C4-2B (cell line): ENCODE measurements around the gene SH2D3C.

Experiments
- H3K27ac ChIP-seq: fragments of 450-650 bp; 2 replicates; pipeline ENCODE4 v1.5.1; 2017
- CTCF ChIP-seq: fragments of 450-650 bp; conservative IDR thresholded peaks from 2 replicates; pipeline ENCODE4 v1.5.1; 2017; ENCODE audit warnings: mild to moderate bottlenecking
- ZFX ChIP-seq: fragments of 450-650 bp; IDR thresholded peaks from 2 replicates; pipeline ENCODE4 v1.6.1; 2017

The SH2D3C gene

GRCh38 chr9:127722055-127722745, 56.3 kb downstream of the SH2D3C start:
- TF ChIP-seq CTCF (no peak), ZFX (no peak)
- H3K27ac ChIP-seq: no peak overlapping the region

GRCh38 chr9:127721391-127721821, 57.1 kb downstream of the SH2D3C start:
- H3K27ac ChIP-seq: no peak overlapping the region
- TF ChIP-seq ZFX (no peak), CTCF (no peak)

DNA sequence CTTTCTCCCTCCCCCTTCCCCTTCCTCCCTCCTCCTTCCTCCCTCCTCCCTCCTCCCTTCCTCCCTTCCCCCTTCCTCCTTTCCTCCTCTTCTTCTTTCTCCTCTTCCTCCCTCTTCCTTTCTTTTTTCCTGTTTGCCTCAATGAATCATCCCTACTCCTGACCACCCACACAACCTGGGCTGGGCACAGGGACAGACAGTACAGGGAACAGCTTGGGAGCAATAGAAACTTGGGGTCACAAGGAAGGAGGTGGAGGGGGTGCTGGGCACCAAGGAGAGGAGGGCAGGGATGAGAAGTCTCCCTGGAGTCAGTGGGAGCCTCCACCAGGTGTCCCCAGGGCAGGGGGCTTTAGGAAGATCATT, 57.6 kb downstream of the SH2D3C start:
- no peak overlapping the region for H3K27ac ChIP-seq
- TF ChIP-seq ZFX (no peak), CTCF (no peak)

DNA sequence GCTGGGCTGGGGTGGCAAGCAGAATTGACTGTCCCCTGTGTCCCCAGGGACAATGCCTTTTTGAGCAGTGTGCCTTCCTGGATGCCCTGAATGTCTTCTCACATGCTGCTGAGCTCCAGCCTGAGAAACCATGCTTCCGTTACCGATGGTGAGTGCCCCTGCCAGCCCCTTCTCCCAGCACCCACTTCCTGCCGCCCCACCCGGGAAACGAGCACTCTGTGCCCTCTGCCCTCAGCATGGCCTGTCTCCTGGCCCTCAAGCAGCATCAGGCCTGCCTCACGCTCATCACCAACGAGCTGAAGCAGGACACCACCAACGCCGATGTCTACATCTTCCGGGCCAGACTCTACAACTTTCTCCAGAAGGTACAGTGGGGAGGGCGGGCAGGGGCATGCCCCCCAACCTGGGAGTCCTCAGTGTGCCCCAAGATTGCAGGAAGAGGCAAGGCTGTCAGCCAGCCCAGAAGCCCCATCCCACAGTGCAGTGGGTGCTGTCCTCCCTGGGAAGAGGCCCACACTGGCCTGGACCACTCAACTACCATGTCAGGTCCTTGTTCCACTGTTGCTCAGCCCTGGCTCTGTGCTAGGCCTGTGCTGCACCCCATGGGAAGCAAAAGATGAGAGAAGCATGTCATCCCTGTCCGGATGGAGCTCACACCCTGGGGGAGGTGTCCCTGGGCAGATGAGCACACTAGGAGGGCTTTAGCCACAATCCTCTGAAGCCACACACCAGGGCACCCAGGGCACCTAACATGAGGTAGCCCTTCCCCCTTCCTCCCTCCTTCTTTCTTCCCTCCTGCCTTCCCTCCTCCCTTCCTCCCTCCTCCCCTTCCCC, 58.2 kb downstream of the SH2D3C start:
- no peak overlapping the region for H3K27ac ChIP-seq
- TF ChIP-seq CTCF (no peak), ZFX (no peak)

DNA sequence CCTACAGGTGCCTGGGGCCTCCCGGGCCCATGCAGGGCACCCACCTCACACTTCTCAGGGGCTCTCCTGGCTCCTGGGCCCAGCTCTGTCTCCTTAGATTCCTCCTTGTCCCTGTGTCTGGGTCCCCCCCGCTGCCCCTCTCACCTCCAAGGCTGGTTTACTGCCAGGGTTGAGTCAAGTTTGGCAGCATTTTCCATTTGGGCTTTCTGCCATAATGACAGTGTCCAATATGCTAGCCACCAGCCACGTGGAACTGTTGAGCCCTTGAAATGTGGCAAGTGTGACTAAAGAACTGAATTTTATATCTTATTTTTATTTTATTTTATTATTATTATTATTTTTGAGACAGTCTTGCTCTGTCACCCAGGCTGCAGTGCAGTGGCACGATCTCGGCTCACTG, 60.7 kb downstream of the SH2D3C start:
- TF ChIP-seq CTCF: no peak
- no peak for TF ChIP-seq ZFX
- H3K27ac ChIP-seq: no peak overlapping the region

DNA sequence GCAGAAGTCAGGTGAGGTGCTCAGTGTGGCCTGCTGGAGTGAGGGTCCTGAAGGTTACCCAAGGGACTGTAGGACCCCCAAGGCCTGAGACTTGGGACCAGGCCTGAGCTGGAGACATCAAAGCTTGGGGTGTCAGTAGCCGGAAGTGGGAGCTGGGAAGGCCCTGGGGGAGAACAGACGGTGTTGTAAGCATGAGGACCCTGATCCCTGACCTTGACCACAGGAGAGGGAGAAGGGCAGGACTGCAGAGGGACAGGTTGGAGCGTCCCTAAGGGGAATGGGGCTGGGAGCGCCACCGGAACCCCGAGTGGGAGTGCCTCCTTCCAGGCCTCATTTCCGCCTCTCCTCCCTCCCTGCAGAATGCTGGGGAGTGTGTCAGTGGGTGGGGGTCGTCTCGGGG, 62.1 kb downstream of the SH2D3C start:
- no peak for TF ChIP-seq CTCF
- no peak for TF ChIP-seq ZFX
- peak overlapping the region; percentile 68 for H3K27ac ChIP-seq
